Uterus (tissue), 2 donors: ENCODE results near the gene DNMBP.
"Not testable (repeated sequence)": the region's sequence is repeated elsewhere in the genome, so short reads cannot be mapped to it uniquely, and the experiment has no call there.

ENCODE experiments used
- POLR2A ChIP-seq, 2 donors: fragments of 450-650 bp; IDR thresholded peaks; one replicate each; pipeline ENCODE4 v1.6.1; 2016; ENCODE audit warnings: antibody characterized with exemption in 2 of 2, mild to moderate bottlenecking in 1 of 2, moderate library complexity in 1 of 2
- TF ChIP-seq, protein P1 (sequence below), 4 experiments: fragments of 200-600 bp in 2 of 4; fragments of 450-650 bp in 2 of 4; sonication (generic) in 2 of 4; IDR thresholded peaks; one replicate each; pipeline ENCODE4 v1.5.1; 2016 to 2019; ENCODE audit warnings: antibody characterized with exemption in 4 of 4, mild to moderate bottlenecking in 2 of 4, moderate library complexity in 1 of 4

- TF ChIP-seq, protein P1, sequence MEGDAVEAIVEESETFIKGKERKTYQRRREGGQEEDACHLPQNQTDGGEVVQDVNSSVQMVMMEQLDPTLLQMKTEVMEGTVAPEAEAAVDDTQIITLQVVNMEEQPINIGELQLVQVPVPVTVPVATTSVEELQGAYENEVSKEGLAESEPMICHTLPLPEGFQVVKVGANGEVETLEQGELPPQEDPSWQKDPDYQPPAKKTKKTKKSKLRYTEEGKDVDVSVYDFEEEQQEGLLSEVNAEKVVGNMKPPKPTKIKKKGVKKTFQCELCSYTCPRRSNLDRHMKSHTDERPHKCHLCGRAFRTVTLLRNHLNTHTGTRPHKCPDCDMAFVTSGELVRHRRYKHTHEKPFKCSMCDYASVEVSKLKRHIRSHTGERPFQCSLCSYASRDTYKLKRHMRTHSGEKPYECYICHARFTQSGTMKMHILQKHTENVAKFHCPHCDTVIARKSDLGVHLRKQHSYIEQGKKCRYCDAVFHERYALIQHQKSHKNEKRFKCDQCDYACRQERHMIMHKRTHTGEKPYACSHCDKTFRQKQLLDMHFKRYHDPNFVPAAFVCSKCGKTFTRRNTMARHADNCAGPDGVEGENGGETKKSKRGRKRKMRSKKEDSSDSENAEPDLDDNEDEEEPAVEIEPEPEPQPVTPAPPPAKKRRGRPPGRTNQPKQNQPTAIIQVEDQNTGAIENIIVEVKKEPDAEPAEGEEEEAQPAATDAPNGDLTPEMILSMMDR (IDR thresholded peaks at IDR 0.05): not testable (repeated sequence)
- not testable (repeated sequence) for TF ChIP-seq POLR2A (IDR thresholded peaks at IDR 0.05)
Observed at GRCh38 chr10:99985637-99986036, 24.1 kb downstream of the DNMBP start.
